IPS DF 4.7 (cell line): ENCODE measurements around the gene NAALADL2.

Experiments
- DNase-seq: peaks from one replicate; pipeline ENCODE4 v3.0.0-alpha.2; 2013; ENCODE audit warnings: low spot score; ENCODE audit errors: extremely low read depth

NAALADL2 gene

DNA sequence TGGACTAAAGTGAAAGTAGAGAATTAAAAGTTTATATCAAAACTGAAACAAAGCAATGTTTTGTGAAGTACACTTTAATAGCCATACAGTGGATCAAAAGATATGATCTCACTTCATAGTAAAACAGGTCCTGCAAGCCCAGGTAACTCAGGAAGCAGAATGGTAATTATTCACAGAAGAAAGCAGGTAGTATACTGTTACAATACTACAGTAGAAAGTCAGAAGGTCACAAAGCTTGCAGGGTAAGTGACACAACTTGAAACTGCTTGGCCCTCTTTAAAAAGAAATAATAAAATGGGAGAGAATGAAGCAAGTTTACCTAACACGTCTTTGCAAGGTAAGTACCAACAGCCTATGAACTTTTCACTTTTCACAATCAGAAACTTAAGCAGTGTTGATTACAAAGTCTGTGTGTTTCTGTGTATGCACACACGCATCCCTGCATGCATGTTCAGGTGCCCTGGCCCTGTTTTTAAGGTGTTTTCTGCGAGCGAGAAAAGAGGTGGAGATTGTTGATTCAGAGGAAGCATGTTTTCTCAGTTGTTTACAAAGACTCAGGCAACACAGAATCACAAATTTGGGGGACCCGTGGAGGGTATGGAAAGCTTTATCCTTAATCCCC is at the start of gene NAALADL2:
Gene NAALADL2, plus strand, starts transcription at position 221 of the 622 bp plus-strand sequence.
- no peak for DNase-seq

DNA sequence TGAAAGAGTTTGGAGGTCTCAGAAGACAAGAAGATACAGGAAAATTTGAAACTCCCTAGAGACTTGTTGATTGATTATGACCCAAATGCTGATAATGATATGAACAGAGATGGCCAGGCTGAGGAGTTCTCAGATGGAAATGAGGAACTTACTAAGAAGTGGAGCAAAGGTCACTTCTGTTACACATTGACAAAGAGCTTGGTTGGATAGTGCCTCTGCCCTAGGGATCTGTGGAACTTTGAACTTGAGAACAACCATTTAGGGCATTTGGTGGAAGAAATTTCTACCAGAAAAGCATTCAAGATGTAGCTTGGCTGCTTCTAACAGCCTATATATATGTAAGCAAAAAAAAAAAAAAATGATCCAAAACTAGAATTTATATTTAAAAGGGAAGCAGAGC is 48.9 kb upstream of the NAALADL2 start:
- no peak for DNase-seq

DNA sequence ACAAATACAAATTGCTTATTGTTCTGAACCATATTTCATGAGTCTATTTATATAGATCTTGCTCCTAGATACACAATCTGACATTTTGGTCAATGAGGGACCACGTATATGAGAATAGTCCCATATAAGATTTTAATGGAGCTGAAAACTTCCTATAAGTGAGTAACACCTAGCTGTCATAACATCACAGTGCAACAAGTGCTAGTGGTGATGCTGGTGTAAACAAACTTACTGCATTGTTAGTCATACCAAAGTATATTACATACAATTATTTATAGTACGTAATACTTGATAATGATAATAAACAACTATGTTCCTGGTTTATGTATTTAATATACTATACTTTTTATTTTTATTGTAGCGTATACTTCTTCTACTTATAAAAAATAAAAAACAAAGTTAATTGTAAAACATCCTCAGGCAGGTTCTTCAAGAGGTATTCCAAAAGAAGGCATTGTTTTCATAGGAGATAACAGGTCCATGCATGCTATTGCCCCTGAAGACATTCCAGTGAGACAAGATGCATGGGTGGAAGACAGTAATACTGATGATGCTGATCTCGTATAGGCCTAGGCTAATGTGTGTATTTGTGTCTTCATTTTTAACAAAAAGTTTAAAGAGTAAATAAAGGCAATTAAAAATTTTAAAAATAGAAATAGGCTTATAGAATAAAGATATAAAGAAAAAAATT is 46.8 kb upstream of the NAALADL2 start:
- no peak for DNase-seq

DNA sequence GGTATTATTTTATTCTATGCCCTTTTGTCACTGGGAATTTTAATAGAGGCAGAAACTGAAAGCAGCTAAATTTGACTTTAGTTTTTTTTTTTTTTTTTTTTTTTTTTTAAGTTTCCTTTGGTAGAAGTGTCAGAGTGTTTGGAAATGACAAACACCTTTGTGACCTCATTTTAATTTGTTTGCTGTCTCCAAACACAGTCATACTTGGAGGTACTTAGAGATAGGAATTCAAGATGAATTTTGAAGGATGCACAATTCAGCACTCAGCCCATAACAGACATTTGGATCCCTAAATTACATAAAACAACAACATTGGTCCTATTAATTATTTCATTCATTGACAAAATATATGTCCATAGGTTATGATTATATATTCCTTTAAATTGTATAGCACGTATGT is 43.4 kb upstream of the NAALADL2 start:
- no peak for DNase-seq

DNA sequence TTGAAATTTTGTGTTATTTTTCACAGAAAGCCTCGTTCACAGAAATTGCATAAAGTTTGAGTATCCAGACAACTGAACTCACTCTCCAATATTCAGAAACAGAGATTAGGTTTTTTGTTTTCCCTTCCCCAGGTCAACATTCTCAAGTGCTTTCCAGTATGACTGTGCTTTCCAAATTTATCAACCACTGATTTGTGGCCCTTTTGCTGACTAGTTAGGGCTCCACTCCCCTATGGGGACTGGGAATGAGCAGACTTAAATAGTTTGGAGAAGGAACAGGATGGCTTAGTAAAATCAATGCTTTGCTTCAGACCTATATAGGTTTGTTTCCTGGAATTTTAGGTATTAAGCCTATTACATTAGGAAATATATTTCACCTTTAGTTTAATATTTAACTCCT is 38.2 kb upstream of the NAALADL2 start:
- no peak for DNase-seq

DNA sequence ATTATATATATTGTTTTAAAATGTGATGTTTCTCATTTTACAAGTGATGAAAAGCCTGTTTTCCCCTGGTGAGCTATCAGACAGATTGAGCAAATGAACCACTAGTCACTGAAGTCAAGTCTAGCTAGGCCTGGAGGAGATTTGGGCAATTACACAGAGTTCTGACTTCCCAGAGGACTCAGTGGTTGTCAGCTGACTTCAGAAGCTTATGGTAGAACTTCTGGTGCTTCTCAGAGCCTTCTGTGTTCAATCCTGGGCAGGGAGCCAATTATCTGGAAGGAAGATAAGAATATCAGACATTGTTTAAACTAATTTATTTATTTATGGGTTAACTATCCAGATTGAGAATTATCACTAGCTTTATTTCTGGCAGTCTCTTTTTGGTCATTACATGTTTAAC is 37.7 kb upstream of the NAALADL2 start:
- DNase-seq = no peak

DNA sequence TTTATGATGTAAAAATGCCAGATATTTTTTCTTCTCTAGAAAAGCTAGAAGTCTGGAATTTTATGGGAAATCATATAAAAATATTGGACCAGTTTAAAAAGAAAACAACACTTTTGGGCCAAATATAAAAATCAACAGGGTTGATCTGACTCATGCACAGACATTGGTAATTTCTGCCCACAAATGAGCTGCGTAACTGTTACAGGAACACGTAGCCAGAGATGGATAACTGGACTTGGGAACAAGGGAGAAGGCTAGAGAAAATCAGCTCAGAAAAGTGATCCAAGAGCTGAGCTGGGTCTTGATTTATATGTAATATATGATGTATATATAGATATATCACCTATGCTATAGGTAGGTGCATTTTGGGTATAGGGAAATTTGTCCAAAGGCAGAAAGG is 36.8 kb upstream of the NAALADL2 start:
- no peak for DNase-seq

DNA sequence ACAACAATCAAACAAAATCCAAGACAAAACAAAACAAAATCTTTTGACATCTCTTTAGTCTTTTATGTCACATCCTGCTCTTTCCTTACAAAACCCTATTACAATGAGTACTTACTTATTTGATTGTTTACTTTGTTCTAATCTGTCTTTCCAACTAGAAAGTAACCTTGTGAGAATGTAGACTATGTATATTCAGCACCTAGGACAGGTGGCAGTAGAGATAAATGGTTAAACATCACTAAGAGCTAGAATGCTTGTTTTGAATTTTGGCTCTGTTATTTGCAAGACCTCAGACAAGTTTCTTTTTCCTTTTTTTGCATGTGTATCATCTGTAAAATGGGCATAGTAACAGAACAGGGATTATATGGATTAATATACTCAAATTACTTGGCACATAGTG is 33.1 kb upstream of the NAALADL2 start:
- no peak for DNase-seq

DNA sequence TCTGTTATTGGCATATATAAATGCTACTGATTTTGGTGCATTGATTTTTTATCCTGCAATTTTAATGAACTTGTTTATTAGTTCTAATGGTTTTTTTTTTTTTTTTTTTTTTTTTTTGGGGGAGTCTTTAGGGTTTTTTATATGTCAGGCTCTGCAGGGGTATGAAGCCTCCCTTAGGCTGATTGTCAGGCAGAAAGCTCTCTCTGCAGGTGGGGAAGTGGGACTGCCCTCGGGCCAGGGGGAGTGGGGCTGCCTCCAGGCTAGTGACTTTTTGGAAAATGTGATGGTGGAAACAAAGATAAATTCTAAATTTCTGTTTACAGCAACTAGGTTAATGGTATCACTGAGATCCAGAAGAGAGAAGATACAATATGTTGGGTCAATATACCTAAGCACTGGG is 14.4 kb upstream of the NAALADL2 start:
- DNase-seq = no peak

DNA sequence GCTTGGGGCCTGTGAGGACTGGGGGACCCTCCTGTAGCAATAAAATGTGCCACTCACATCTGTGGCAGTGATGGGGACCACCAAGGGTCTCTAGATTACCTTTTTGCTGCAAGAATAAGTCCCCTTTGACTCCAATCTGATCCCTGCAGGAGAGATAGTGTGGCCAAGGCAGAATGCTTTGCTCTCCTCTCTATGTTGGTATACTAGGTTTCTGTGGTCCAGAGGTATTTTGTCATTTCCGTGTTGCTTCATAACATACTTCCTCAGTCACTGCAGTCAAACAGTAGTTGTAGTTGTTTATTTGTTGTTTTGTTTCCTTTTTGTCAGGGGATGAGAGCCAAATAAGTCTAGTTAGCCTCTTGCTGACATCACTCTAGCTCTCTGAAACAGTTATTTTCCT is 13.1 kb upstream of the NAALADL2 start:
- no peak for DNase-seq

DNA sequence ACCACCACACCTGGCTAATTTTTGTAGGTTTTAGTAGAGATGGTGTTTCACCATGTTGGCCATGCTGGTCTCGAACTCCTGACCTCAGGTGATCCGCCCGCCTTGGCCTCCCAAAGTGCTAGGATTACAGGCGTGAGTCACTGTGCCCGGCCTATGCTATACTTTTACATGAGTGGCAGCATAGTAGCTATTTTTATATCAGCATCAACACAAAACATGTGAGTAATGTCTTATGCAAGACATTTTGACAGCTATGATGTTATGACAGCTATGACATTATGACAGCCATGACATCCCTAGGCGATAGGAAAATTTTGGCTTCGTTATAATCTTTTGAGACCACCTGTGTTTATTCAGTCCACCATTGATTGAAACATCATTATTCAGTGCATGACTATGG is 4.1 kb upstream of the NAALADL2 start:
- DNase-seq = no peak

DNA sequence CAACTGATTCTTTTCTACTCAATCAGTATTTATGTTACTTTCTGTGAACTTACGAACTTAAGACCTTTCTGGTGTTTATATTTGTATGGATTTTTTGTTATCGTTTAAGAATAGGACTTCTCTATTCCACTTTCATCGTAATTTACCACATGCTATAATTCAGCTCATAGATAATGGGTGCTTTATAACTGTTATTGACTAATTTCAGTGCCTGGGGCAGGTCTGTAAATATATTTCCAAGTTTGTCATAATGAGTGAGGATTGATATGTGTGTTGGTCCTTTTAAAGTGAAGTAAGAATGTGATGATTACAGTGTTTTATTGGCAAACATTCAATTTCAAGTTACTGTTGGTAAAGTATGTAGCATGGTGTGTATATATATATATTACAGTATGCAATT is 1.8 kb upstream of the NAALADL2 start:
- DNase-seq = no peak

DNA sequence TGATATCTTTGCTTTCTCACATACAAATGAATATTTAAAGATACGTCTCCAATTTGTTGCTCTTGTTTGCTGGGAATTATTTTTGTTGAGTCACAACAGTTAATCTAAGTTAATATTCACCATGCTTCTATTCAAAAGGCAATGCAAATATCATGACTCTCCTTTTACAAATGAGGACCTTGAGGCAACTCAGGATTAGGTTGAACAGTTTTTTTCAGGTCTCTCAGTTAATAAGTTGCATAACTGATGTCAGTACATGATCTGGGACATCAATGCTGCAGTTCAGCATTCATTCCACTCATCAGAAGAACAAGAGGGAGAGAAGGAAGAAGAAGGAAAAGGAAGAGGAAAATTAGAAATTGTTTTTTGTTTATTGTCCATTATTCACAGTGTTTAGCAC is 781 bp upstream of the NAALADL2 start:
- DNase-seq = no peak

DNA sequence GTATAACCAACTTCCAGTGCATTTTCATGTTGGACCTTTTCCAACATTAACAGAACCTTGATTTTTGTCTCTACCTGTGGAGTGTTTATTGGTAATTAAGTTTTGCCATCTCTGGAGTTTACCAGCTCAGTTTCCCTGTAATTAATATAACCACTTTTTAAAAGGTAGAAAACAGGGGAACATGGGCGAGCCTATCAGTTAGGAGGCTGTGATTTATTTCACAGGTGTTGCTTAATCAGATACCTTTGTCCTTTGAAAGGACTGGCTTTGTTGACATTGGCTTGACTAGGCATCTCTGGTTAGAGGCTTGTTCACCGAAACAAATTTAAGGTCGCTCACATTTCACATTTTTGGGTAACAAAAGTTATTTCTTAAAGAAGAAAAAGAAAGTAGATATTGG is 622 bp downstream of the NAALADL2 start:
- no peak for DNase-seq

DNA sequence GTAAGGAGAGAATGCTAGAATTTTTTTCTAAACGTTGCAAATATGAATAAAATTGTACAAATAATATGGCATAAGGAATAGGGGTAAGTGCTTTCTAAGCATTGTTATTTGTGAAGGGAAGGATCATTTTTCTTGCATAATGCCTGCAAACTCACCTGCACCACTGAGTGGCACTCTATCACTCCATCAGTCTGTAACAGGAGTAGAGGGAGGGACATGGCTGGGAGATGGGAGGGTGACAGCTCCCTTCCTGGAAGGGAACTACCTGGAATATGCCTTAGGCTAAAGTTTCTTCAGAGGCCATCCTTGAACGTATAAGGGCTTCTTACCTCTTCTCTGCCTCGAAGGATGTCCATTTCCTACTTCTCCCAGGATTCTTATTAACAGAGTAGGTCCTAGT is 3.0 kb downstream of the NAALADL2 start:
- peak; percentile 19 for DNase-seq

DNA sequence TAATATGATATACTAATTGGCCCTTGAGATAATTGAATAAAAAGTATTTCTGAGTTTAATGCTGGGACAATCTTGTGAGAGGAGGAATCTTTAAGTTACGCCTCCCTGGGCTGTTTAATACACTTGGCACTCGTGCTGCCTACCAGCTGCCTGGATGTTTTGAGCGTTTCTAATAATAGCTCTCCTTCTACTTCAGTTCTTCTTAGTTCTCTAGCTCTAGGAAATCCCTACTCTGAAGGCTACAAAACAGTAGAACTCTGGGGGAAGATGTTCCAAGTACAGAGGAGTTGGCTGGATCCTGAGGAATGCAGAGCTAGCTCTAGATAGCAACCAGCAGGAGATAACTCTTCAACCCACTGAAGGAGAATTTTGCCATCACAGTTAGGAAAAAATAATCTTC is 3.5 kb downstream of the NAALADL2 start:
- DNase-seq = no peak

DNA sequence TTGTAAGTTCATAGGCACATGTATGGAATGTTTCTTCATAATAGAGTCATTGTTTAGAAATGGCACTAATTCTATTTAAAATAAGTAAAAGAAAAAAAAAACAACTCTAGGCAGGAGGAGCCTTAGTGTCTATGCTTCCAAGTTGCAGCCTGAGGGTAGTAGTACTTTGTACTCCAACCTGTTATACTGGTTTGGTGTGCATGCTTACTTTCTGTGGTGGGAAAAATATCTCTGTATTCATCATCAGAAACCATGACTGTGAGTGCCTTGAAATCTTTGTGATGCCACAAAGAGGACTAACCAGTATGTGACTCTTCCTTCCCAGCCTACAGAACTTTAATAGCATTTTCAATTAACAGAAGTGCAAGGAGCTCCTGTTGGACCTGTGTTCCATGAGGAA is 4.4 kb downstream of the NAALADL2 start:
- no peak for DNase-seq

DNA sequence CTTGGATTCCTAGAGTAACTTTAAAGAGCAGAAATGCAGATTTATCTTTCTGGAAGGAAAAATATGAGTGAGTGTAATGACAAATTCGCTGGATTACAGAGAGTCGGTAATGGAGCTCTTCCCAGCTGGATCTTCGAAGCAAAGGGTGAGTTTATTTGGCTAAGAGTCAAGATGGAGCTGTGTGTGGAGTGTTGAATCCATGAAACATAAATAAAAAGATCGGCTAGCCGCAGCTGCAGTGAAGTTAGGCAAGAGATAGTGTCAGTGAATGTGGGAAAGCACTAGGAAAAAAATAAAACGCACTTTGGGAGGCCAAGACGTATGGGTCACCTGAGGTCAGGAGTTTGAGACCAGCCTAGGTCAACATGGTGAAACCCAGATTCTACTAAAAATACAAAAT is 10.3 kb downstream of the NAALADL2 start:
- DNase-seq = no peak

DNA sequence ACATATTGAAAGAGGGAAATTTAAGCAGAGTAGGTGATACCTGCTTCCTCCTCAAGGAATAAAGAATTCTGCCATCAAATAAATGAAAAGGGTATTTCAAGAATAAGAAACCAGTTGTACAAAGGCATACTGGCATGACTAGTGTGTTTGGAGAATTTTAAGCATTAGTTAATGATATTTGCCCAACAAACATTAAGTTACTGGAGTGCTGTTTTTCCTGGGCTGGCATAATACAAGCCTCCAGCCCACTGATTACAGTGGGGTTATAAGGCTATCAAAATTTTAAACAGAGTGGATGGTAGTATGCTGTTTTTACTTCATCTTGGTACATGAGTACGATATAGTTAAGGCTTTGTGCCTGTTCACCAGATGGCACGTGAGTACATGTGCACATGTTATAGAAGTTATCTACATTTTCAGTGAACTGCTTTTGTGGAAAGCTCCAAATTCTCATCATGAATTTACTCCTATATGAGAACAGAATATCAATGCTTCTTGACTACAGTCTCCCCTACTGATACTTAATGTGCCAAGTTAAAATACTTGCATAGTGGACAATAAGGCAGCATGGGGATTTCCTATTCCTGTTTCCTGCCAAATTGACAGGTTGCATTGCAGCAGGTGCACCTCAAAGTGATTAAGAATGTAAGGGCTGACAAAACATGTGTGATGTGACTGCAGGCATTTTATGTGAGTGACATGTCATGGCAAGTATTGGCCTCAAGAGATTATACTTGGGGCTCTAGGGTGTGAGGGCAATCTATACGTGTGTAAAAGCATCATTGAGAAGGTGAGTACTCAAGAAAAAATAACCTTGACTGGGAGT is 14.9 kb downstream of the NAALADL2 start:
- no peak for DNase-seq

DNA sequence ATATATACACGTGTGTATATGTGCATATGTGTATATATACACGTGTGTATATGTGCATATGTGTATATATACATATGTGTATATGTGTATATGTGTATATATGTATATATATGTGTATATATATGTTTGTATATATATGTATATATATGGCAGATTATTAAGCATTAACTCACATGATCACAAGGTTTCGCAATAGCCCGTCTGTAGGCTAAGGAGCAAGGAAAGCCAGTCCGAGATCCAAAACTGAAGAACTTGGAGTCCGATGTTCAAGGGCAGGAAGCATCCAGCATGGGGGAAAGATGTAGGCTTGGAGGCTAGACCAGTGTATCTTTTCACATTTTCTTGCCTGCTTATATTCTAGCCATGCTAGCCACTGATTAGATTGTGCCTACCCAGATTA is 23.7 kb downstream of the NAALADL2 start:
- DNase-seq = no peak

DNA sequence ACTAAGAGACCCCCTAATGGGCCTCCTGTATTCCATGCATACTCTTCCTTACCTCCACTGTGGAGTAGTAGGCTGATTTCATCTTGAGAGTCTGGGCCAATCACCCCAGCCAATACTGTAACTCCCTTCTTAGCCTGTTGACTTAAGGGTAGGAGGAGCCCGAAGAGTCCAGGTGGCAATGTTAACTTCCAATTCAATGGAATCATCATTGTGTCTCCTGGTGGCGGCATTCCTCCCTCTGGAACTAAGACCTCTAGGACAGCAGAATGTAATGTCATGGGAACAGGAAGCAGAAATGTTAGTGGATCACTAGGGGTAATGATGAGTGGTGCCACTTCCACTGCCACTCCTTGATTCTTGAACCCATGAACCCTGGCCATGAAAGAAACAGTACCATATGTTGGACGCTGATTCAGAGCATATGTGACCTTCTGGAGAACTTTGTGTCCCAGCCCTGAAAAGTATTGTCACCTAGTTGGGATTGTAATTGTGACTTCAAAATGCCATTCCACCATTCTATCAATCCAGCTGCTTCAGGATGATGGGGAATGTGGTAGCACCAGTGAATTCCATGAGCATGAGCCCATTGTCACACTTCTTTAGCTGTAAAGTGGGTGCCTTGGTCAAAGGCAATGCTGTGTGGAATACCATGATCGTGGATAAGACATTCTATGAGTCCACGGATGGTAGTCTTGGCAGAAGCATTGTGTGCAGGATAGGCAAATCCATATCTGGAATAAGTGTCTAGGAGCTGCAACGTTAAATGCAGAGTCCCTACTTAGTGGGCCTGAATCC is 24.9 kb downstream of the NAALADL2 start:
- no peak for DNase-seq
